Glutamatergic neuron (in vitro differentiated cells): ENCODE measurements around the gene COQ7. TPM values are rescaled to one million over a fixed set of nuclear protein-coding genes. Genes with fewer than 3 reads are reported as not detected.

Source experiments
- DNase-seq: peaks from one replicate; pipeline ENCODE4 v3.0.0; 2022
- H3K27ac Mint-ChIP-seq: one replicate; pipeline ENCODE4 v1.8.0; 2020; ENCODE audit warnings: mild to moderate bottlenecking, mixed read lengths, inconsistent platforms; ENCODE audit not compliant: unreplicated experiment
- H3K27me3 Mint-ChIP-seq: one replicate; pipeline ENCODE4 v1.8.0; 2020; ENCODE audit warnings: mild to moderate bottlenecking, moderate library complexity, mixed read lengths, inconsistent platforms; ENCODE audit not compliant: unreplicated experiment
- H3K36me3 Mint-ChIP-seq: one replicate; pipeline ENCODE4 v1.8.0; 2020; ENCODE audit warnings: mild to moderate bottlenecking, mixed read lengths, inconsistent platforms; ENCODE audit not compliant: unreplicated experiment
- H3K4me1 Mint-ChIP-seq: one replicate; pipeline ENCODE4 v1.8.0; 2020; ENCODE audit warnings: mild to moderate bottlenecking, low read depth, mixed read lengths, inconsistent platforms; ENCODE audit not compliant: unreplicated experiment
- H3K4me3 Mint-ChIP-seq: one replicate; pipeline ENCODE4 v1.8.0; 2020; ENCODE audit warnings: mild to moderate bottlenecking, mixed read lengths, inconsistent platforms; ENCODE audit not compliant: unreplicated experiment
- H3K9me3 Mint-ChIP-seq: one replicate; pipeline ENCODE4 v1.8.0; 2020; ENCODE audit warnings: mild to moderate bottlenecking, moderate library complexity, mixed read lengths, inconsistent platforms; ENCODE audit not compliant: unreplicated experiment
- CTCF ChIP-seq: fragments of 200-600 bp; sonication (generic); IDR thresholded peaks from one replicate; pipeline ENCODE4 v1.5.0; 2021; ENCODE audit not compliant: partially characterized antibody, unreplicated experiment
- total RNA-seq: library from RNA; stranded (reverse); fragmentation: NEBNext Ultra II Directional; extraction: Animal tissue kit (Norgen Biotek cat#: 25700); gene quantifications from one replicate; pipeline ENCODE4 v1.2.1, GENCODE V29; 2021; ENCODE audit not compliant: unreplicated experiment

COQ7 gene
- total RNA-seq, 1 donor from 2014 or later, result 21.3 TPM

- no peak for DNase-seq
- Mint-ChIP-seq H3K9me3 (peaks cover 2% of the 10 kb centered on the region), H3K27me3 (peaks cover 4% of the 10 kb centered on the region), H3K4me1 (peaks cover 2% of the 10 kb centered on the region), H3K36me3 (no peaks in the 10 kb centered on the region), H3K27ac (no peak overlapping the region), H3K4me3 (no peak overlapping the region)
- TF ChIP-seq CTCF, result no peak
Measured at GRCh38 chr16:19110537-19111360, 43.3 kb downstream of the COQ7 start.

GRCh38 chr16:19112099-19112407, 44.6 kb downstream of the COQ7 start:
- no peak for TF ChIP-seq CTCF
- peaks cover 2% of the 10 kb centered on the region for H3K4me1 Mint-ChIP-seq
- DNase-seq, result no peak
- no peaks in the 10 kb centered on the region for H3K36me3 Mint-ChIP-seq
- peaks cover 4% of the 10 kb centered on the region for H3K27me3 Mint-ChIP-seq
- peaks cover 2% of the 10 kb centered on the region for H3K9me3 Mint-ChIP-seq
- H3K4me3 Mint-ChIP-seq, result no peak overlapping the region
- H3K27ac Mint-ChIP-seq, result peak overlapping the region; percentile 11

GRCh38 chr16:19113577-19114358, 46.4 kb downstream of the COQ7 start, which contains the start of gene ITPRIPL2:
TSS of gene ITPRIPL2 (plus strand) at chr16:19113964. CDS start at chr16:19114462, 498 bp downstream.
- Mint-ChIP-seq H3K27me3 (peaks cover 4% of the 10 kb centered on the region), H3K36me3 (no peaks in the 10 kb centered on the region), H3K4me3 (peak within 1 kb of the TSS; percentile 74), H3K9me3 (peaks cover 2% of the 10 kb centered on the region), H3K27ac (peak within 1 kb of the TSS; percentile 66), H3K4me1 (peaks cover 2% of the 10 kb centered on the region)
- peak; percentile 59 for DNase-seq
- no peak for TF ChIP-seq CTCF

- no peak for TF ChIP-seq CTCF
- DNase-seq, result peak; percentile 45
- Mint-ChIP-seq H3K9me3 (peaks cover 2% of the 10 kb centered on the region), H3K27me3 (peaks cover 4% of the 10 kb centered on the region), H3K36me3 (no peaks in the 10 kb centered on the region), H3K27ac (no peak overlapping the region), H3K4me3 (peak overlapping the region; percentile 74), H3K4me1 (peaks cover 2% of the 10 kb centered on the region)
Measured at GRCh38 chr16:19114359-19115147, 47.1 kb downstream of the COQ7 start.
